Fibroblast of skin of left biceps (primary cell): Measurements from ENCODE around the gene ING3.

Experiments used
- DNase-seq, 2 experiments: peaks; one replicate each; pipeline ENCODE4 v3.0.0-alpha.2; 2013; ENCODE audit warnings: low read depth in 2 of 2

ING3 gene

GRCh38 chr7:120988591-120989256 lies 38.1 kb downstream of the ING3 start, which contains the start of gene CPED1:
CPED1 (plus strand) TSS chr7:120988711; CDS start chr7:120989622, 911 bp downstream.
- peak; percentile 34 to 45 for DNase-seq

GRCh38 chr7:120989257-120990220 lies 39.0 kb downstream of the ING3 start:
- no peak for DNase-seq

GRCh38 chr7:120990468-120991118 lies 40.0 kb downstream of the ING3 start:
- DNase-seq, result no peak

GRCh38 chr7:120991161-120991560 lies 40.6 kb downstream of the ING3 start:
- DNase-seq, result no peak

- DNase-seq, result peak; percentile 57 to 62
These were observed 41.0 kb downstream of the ING3 start for GRCh38 chr7:120991581-120991980.

GRCh38 chr7:120992272-120992964 lies 41.8 kb downstream of the ING3 start:
- DNase-seq, result no peak

GRCh38 chr7:120992965-120993494 lies 42.5 kb downstream of the ING3 start:
- peak; percentile 26 to 51 for DNase-seq

GRCh38 chr7:120993553-120994191 lies 43.1 kb downstream of the ING3 start:
- no peak for DNase-seq

GRCh38 chr7:120994512-120995410 lies 44.2 kb downstream of the ING3 start:
- no peak for DNase-seq

GRCh38 chr7:120995654-120996053 lies 45.1 kb downstream of the ING3 start:
- DNase-seq, result no peak

GRCh38 chr7:120996333-120996987 lies 45.9 kb downstream of the ING3 start:
- peak; percentile 91 to 92 for DNase-seq

GRCh38 chr7:120996988-120997345 lies 46.4 kb downstream of the ING3 start:
- no peak for DNase-seq

- no peak for DNase-seq
These were observed 47.4 kb downstream of the ING3 start for GRCh38 chr7:120997882-120998474.

GRCh38 chr7:120998520-120998919 lies 47.9 kb downstream of the ING3 start:
- DNase-seq, result no peak

GRCh38 chr7:120998996-120999565 lies 48.5 kb downstream of the ING3 start:
- DNase-seq, result no peak

- DNase-seq, result no peak
These were observed 49.8 kb downstream of the ING3 start for GRCh38 chr7:121000081-121000983.

GRCh38 chr7:121001234-121001906 lies 50.8 kb downstream of the ING3 start:
- no peak for DNase-seq
